ENCODE measurements around the gene ZSWIM6.

ZSWIM6 gene

DNA sequence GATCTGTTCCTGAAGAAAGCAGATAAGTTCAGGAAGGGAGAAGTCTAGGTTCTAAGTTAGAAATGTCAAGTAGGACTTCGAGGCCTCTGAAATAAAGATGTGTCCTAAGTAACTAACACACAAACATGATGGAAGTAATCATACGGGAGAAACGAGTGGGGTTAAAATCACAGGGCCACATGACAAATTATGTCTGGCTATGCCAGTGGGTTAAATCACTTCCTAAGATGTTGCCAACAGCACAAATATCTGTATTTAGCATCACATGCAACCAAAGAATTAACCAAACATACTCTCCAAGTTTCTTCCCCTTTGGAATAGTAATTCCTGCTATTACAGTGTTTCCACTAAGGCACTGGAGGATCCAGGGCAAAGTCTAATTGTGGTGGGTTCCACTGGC is 13.7 kb upstream of the ZSWIM6 start:
- H3K27ac Mint-ChIP-seq = no peak overlapping the region
- H3K4me1 Mint-ChIP-seq (ENCODE audit: low read depth) = peaks cover 4% of the 10 kb centered on the region
- peaks cover 20% of the 10 kb centered on the region for H3K27me3 Mint-ChIP-seq (ENCODE audit: low read depth)
- H3K36me3 Mint-ChIP-seq (ENCODE audit: low read depth) = no peaks in the 10 kb centered on the region
- H3K9me3 Mint-ChIP-seq = no peaks in the 10 kb centered on the region
- H3K4me3 Mint-ChIP-seq = no peak overlapping the region

DNA sequence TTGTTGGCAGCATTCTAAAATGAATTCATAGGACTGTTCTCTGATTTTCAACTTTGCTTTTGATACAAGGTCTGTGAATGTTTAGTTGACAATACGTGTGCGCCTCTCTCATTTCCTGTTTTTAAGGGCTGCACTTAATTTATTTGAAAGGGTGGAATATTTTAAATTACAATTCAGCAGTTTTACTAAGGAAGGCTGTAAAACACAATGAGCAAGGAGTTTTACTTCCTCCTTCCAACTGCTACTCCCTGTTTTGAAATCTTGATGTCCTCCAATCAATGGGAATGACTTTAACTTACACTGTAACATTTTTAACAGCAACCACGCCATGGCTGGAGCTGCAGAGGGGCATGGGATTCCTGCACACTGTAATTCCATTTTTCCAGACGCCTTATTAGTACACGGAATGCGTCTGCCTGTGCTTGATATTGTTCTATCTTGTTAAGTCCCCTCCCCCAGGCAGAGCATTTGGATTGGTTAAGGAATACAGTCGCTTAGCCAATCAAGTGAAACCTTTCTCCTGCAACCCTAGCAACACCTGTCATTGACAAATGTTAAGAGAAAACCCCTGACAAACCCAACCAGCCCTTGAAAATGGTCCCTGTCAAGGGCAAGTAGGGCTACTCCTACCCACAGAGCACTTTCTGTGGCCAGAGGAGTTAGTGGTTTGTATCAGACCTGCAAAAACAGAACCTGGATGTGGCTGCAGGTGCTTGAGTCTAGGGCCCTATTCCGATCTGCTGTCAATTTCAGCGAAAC is 12.5 kb upstream of the ZSWIM6 start:
- Mint-ChIP-seq H3K27ac (no peak overlapping the region), H3K4me1 (ENCODE audit: low read depth) (peaks cover 9% of the 10 kb centered on the region), H3K27me3 (ENCODE audit: low read depth) (peaks cover 24% of the 10 kb centered on the region), H3K4me3 (no peak overlapping the region), H3K36me3 (ENCODE audit: low read depth) (no peaks in the 10 kb centered on the region), H3K9me3 (no peaks in the 10 kb centered on the region)

DNA sequence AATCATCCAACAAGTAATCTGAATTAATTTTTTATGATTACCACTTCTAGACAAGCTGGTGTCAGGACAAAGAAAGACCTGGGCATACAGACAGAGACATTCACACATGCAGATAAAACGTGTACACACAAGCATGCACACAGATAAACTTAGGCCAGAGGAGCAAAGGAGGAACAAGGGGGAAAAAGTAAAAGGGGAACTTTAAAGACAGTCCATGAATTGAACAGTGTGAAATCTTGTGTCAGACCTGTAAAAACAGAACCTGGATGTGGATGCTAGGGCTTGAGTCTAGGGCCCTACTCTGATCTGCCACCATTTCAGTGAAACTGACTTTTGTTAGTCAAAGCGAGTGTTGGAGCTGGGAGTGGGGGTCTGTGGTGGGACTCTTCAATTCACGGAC is 11.2 kb upstream of the ZSWIM6 start:
- peaks cover 9% of the 10 kb centered on the region for H3K4me1 Mint-ChIP-seq (ENCODE audit: low read depth)
- no peak overlapping the region for H3K27ac Mint-ChIP-seq
- no peaks in the 10 kb centered on the region for H3K9me3 Mint-ChIP-seq
- peaks cover 13% of the 10 kb centered on the region for H3K27me3 Mint-ChIP-seq (ENCODE audit: low read depth)
- H3K36me3 Mint-ChIP-seq (ENCODE audit: low read depth) = no peaks in the 10 kb centered on the region
- H3K4me3 Mint-ChIP-seq = no peak overlapping the region

DNA sequence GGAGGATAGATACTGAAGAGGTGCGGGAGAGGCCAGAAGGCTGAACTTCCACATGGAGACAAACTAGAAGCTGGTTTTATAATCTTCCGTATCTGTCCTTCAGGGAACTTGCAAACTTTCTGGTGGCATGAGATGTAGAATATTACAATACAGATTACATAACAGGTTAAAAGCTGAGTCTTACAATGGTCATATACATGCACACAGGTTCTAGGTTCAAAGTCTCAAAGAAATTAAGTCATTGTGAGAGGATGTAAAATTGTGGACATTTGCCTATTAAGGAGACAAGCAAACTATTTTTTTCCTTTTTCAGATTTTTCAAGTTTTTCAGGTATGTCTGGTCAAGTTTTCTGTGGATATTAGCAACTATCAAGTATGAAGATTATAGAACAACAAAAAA is 10.4 kb upstream of the ZSWIM6 start:
- Mint-ChIP-seq H3K27me3 (ENCODE audit: low read depth) (peaks cover 10% of the 10 kb centered on the region), H3K36me3 (ENCODE audit: low read depth) (no peaks in the 10 kb centered on the region), H3K9me3 (no peaks in the 10 kb centered on the region), H3K4me3 (no peak overlapping the region), H3K4me1 (ENCODE audit: low read depth) (peaks cover 9% of the 10 kb centered on the region), H3K27ac (no peak overlapping the region)

DNA sequence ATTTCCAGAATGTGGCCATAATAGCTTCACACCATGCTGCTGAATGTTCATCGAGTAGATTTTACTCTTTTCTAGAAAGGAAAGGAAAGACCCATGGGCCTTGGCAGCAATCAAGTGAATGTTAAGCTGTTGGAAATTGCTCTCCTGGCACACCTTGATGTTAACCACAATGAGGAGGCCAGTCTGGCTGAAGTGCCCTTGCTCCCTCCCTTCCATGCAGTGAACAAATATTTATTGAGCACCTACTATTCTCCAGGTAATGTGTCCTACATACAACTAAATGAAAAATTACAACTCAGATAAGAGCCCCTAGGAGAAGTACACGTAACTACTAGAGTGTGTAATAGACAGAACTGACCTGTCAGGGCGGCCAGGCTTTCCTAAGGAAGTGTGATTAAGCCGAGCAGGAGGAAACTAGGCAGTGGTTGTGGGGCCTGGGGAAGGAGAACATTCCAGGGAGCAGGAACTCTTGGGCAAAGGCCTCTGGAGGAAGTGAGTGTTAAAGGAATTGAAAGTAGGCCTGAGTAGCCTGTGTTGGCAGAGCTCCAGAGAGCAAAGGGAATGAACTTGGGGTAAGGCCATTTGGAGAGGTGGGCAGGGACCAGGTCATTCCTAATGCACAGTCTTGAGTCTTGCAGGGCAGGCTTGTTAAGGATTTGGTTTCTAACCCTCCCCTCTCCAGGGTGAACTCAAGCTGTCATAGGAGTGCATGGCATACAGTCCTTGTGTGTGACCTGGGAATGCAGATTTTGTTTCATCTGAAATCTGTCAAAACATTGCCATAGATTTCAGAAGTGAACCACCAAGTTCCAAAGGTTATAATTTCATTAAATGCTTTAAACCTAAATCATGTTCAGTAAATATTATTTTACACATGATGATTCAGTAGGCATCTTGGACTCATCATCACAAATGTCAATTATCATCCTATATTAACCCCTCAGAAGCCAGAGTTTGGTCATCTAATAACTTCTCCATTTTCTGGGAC is 9.0 kb upstream of the ZSWIM6 start:
- H3K27ac Mint-ChIP-seq = no peak overlapping the region
- H3K4me1 Mint-ChIP-seq (ENCODE audit: low read depth) = peaks cover 16% of the 10 kb centered on the region
- H3K4me3 Mint-ChIP-seq = no peak overlapping the region
- no peaks in the 10 kb centered on the region for H3K36me3 Mint-ChIP-seq (ENCODE audit: low read depth)
- peaks cover 15% of the 10 kb centered on the region for H3K27me3 Mint-ChIP-seq (ENCODE audit: low read depth)
- H3K9me3 Mint-ChIP-seq = no peaks in the 10 kb centered on the region

DNA sequence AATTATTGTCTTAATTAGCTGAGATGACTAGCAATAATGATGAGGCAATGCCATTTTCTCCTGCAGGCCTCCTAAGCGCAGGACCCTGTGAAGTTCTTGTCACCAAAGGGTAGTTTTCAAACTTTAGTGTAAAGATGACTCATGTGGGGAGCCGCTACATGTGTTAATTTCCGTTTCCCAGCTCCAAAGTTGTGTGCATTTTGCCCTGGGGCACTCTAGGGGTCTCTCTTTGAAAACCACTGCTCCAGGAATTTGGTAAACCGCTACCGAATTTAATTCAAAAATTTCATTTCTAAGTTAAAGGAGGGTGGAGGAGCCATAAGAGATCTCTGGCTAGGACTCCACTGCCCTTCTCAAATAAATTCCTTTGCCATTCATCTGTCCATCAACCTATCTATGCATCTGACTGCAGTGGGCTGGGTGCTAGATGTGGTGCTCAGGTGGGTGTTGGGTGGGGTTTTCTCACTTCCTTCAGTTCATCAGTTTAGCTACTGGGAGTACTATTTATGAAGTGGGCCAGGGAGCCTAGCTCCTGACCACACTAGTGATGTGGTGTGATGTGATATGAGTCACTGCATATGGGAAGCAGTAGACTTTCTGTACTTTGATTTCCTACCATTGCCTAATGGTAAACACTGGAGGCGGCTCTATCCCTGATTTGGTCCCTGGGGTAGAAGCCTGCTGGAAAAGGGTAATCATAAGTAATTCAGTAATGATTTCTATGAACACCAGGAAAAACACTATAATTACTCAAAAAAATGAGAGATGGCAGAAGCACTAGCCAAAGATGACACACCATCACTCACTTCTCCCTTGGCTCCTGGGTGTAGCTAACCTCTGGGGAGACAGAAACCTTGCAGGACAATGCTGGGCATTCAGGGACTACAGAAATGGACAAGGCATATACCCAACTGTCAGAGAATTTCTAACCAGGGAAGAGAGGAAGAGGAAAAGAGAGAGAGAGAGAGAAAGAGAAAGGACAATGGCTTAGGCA is 4.0 kb upstream of the ZSWIM6 start:
- peak overlapping the region; percentile 35 for H3K4me3 Mint-ChIP-seq
- H3K36me3 Mint-ChIP-seq (ENCODE audit: low read depth) = peaks cover 3% of the 10 kb centered on the region
- H3K27me3 Mint-ChIP-seq (ENCODE audit: low read depth) = peaks cover 37% of the 10 kb centered on the region
- H3K27ac Mint-ChIP-seq = no peak overlapping the region
- H3K4me1 Mint-ChIP-seq (ENCODE audit: low read depth) = peaks cover 31% of the 10 kb centered on the region
- no peaks in the 10 kb centered on the region for H3K9me3 Mint-ChIP-seq

DNA sequence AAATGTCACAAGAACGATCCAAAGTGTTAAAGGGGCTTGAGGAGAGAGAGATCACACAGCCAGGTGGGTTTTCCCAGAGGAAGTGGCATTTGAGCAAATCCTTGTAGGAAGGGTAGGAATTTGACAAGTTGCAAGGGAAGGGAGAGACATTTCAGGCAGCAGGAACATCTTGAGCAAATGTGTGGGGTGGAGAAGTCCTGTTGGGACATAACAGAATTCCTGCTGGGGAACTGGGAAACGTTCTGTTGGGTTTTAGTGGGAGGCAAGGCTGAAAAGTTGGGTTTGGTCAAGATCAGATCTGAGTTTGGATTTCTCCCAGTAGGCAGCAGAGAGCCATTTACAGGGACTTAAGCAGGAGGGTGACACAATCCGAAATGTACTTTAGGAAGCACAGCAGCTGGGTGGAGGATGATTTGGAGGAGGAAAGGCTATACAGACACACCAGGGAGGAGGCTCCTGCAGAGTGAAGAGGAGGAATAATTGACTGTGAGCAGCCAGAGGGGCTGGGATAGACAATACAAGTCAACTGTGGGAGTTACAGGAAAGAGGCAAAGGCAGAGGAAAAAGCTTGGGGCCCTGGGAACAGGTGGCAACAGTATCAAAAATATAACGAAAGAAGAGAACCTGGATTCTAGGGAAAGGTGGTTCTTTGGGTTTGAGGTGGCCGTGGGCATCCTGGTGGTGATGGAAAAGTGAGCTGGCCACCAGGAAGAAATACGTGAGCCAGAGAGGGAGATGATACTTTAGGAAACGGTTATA is 3.1 kb upstream of the ZSWIM6 start:
- H3K4me3 Mint-ChIP-seq = peak overlapping the region; percentile 43
- H3K36me3 Mint-ChIP-seq (ENCODE audit: low read depth) = peaks cover 4% of the 10 kb centered on the region
- peaks cover 27% of the 10 kb centered on the region for H3K4me1 Mint-ChIP-seq (ENCODE audit: low read depth)
- peaks cover 37% of the 10 kb centered on the region for H3K27me3 Mint-ChIP-seq (ENCODE audit: low read depth)
- H3K27ac Mint-ChIP-seq = no peak overlapping the region
- H3K9me3 Mint-ChIP-seq = no peaks in the 10 kb centered on the region

DNA sequence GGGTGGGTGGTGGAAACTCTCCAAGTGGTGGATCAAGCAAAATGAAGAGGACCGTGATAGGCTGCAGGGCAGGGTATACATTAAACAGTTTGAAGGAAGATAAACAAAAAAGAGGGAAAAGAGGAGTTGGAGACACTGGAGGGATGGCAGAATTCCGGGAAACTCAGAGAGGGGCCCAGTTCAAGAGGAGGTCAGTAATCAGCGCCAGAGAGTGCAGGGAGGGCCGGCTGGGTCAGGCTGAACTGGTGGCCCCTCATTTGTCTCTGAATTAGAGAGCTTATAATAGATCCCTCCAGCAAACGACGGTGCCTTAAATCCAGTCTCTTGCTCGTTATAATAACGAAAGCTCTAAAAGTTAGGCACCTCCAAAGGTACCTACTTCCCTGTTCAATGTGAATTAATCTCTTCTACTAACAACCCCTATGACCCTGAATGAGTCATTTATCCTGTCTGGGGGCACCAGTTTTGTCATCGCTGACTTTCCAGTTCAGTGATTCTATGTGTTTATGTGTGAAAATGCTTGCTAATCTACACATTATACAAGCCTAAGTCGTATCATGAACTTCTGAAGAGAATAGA is 2.4 kb upstream of the ZSWIM6 start:
- Mint-ChIP-seq H3K4me3 (peak overlapping the region; percentile 79), H3K9me3 (no peaks in the 10 kb centered on the region), H3K27me3 (ENCODE audit: low read depth) (peaks cover 42% of the 10 kb centered on the region), H3K4me1 (ENCODE audit: low read depth) (peaks cover 33% of the 10 kb centered on the region), H3K36me3 (ENCODE audit: low read depth) (peaks cover 8% of the 10 kb centered on the region), H3K27ac (no peak overlapping the region)

DNA sequence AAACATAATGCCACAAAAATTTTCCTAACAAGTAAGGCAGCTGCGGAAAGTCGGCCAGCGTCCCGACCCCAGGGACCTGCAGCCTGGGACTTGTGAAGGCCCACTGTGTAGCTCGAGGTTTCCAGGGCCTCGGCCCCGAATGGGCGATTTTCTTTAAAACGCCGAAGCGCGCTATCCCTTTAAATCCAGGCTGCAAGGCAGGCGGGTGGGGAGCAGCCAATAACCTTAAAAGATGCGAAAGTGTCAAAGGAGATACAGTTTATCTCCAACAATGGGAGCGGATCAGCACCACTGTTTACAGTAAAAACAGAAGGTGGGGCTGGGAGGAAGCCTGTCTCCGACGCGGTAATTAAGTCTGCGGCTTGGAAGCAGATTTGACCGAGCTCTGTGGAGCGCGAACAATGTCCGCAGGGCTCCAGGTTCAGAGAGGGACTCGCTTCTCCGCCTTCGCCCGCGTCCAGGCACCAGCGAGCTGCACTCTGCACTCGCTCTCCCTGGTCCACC is 1.7 kb upstream of the ZSWIM6 start:
- peaks cover 38% of the 10 kb centered on the region for H3K4me1 Mint-ChIP-seq (ENCODE audit: low read depth)
- peaks cover 10% of the 10 kb centered on the region for H3K36me3 Mint-ChIP-seq (ENCODE audit: low read depth)
- H3K9me3 Mint-ChIP-seq = no peaks in the 10 kb centered on the region
- peak overlapping the region; percentile 29 for H3K27ac Mint-ChIP-seq
- H3K4me3 Mint-ChIP-seq = peak overlapping the region; percentile 79
- H3K27me3 Mint-ChIP-seq (ENCODE audit: low read depth) = peaks cover 49% of the 10 kb centered on the region

DNA sequence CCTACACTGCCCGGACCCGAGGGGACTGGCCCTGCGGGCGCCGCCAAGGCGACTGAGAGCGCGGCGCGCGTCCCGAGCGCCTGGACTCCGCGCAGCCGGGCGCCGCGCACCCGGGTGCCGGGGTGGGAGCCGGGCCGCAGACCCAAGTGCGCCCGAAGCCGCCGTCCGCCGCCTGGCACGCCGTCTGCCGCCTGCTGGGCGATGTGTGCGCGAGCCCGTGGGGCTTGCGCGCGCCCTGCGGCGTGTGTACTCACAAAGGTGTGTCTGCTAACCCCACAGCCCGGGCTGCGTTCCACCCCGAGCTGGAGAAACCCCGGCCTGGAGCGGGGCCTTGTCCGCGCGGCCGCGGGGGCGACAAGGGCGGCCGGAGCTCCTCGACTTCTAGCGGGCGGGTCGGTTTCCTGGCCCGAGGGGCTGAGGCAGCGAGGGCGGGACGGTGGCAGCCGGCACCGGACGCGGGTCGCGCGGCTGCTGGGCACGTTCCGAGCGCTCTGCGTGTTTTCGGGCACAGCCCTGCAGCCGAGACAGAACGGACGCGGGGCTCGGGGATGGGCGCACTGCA is 1.1 kb upstream of the ZSWIM6 start:
- no peak overlapping the region for H3K27ac Mint-ChIP-seq
- peaks cover 49% of the 10 kb centered on the region for H3K27me3 Mint-ChIP-seq (ENCODE audit: low read depth)
- H3K4me1 Mint-ChIP-seq (ENCODE audit: low read depth) = peaks cover 38% of the 10 kb centered on the region

DNA sequence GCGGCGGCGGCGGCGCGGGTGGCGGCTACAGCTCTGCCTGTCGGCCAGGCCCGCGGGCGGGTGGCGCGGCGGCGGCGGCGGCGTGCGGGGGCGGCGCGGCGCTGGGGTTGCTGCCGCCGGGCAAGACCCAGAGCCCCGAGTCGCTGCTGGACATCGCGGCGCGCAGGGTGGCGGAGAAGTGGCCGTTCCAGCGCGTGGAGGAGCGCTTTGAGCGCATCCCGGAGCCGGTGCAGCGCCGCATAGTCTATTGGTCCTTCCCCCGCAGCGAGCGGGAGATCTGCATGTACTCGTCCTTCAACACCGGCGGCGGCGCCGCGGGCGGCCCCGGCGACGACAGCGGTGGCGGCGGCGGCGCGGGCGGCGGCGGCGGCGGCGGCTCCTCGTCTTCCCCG is 296 bp downstream of the ZSWIM6 start:
- H3K27me3 Mint-ChIP-seq (ENCODE audit: low read depth) = peaks cover 47% of the 10 kb centered on the region
- peak overlapping the region; percentile 95 for H3K27ac Mint-ChIP-seq
- no peaks in the 10 kb centered on the region for H3K9me3 Mint-ChIP-seq
- H3K4me3 Mint-ChIP-seq = peak overlapping the region; percentile 94
- H3K36me3 Mint-ChIP-seq (ENCODE audit: low read depth) = peaks cover 13% of the 10 kb centered on the region
- H3K4me1 Mint-ChIP-seq (ENCODE audit: low read depth) = peaks cover 36% of the 10 kb centered on the region

More for the DNA sequence above, 1.1 kb upstream of the ZSWIM6 start:
- H3K9me3 Mint-ChIP-seq = no peaks in the 10 kb centered on the region
- peaks cover 10% of the 10 kb centered on the region for H3K36me3 Mint-ChIP-seq (ENCODE audit: low read depth)
- peak overlapping the region; percentile 94 for H3K4me3 Mint-ChIP-seq

DNA sequence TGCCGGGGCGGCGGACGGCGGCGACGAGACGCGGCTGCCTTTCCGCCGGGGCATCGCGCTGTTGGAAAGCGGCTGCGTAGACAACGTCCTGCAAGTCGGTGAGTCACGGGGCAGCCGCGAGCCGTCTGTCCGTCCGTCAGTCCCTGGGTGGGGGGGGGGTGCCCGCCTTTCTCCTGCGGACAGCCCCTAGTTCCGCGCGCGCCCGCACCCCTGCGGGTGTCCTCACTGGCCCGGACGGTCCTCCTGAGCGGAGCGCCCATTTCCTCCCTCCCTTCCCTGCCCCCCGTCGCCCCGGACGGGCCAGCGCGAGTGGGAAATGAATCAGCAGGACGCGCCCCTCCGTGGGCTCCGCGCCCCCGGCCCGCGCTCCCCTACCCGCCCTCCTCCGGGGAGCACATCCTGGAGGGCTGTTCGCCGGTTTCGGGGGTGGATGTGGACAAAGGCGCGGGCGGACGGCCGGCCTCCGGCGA is 828 bp downstream of the ZSWIM6 start:
- peaks cover 42% of the 10 kb centered on the region for H3K27me3 Mint-ChIP-seq (ENCODE audit: low read depth)
- peaks cover 33% of the 10 kb centered on the region for H3K4me1 Mint-ChIP-seq (ENCODE audit: low read depth)
- no peak overlapping the region for H3K27ac Mint-ChIP-seq
- peaks cover 13% of the 10 kb centered on the region for H3K36me3 Mint-ChIP-seq (ENCODE audit: low read depth)
- H3K4me3 Mint-ChIP-seq = peak overlapping the region; percentile 45
- H3K9me3 Mint-ChIP-seq = no peaks in the 10 kb centered on the region
